ENCODE data around the gene WDR86.
A peak's percentile ranks its signal among the peaks of the same experiment; 100 is the strongest.

Gene WDR86

DNA sequence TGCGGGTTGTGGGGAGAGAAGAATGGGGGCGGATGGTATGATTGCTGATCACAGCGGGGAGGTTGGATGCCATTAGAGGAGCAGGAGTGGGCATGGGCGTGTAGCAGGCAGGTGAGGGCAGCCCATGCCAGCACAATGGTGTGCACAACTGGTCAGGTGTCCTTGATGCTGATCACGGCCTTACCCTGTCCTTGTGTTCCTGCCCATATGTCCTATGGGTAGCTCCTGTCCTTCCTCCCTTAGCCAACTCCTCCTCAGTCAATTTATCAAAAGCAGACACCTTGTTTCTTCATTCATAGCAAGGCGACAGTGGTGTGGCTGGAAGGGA lies 30.7 kb downstream of the WDR86 start:
- DNase-seq (ENCODE audit: low read depth) = no peak

DNA sequence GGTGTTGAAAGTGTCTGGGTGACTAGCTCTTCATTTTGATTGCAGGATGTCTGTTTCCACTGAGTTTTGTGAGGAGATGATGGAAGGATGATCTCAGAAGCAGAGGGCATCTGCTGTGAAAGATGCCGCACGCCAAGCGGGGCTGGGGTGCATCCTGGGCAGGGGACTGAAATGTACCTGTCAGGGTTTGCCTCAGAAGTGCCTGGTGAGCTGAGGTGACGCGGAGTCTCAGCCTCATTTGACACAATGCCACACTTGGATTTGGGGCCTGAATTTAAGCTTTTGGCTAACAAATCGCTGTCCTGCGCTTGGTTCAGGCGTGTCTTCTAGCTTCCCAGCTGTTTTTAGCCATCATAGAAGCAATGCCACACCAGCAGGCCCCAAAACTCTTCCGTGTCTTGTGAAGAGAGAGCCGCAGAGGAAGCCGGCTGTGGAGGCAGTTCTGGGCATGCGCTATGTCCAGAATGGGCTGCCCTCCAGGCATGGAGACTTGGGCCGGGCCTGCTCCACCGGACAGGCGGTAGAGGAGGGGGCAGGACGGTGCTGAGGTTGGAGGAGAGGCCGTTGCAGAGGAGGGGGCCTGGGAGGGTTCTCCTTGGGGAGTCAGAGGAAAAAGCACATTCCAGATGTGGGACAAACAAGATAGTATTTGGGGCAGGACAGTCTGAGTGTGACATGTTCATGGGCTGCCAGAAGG lies 31.2 kb downstream of the WDR86 start:
- DNase-seq (ENCODE audit: low read depth) = no peak

- DNase-seq (ENCODE audit: low read depth) = no peak
Observed at GRCh38 chr7:151378011-151378410, 31.8 kb downstream of the WDR86 start.

DNA sequence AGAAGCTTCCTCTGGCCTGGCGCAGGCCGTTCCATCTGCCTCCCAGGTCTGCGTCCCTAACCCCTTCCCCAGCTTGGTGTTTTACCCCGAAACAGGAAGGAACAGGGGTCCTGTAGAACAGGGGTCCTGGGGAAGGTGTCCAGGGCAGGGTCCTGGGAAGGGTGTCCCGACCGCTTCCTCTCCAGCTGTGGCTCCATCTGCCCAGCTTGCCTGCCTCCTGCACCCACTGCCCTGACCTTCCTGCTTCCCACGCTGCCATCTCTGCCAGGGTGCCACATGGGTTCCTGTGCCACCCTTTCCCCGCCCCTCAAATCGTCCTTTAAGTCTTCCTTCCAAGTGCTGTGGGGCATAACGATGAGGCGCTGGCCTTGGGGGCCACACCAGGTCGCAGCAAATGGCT lies 32.4 kb downstream of the WDR86 start:
- no peak for DNase-seq (ENCODE audit: low read depth)

DNA sequence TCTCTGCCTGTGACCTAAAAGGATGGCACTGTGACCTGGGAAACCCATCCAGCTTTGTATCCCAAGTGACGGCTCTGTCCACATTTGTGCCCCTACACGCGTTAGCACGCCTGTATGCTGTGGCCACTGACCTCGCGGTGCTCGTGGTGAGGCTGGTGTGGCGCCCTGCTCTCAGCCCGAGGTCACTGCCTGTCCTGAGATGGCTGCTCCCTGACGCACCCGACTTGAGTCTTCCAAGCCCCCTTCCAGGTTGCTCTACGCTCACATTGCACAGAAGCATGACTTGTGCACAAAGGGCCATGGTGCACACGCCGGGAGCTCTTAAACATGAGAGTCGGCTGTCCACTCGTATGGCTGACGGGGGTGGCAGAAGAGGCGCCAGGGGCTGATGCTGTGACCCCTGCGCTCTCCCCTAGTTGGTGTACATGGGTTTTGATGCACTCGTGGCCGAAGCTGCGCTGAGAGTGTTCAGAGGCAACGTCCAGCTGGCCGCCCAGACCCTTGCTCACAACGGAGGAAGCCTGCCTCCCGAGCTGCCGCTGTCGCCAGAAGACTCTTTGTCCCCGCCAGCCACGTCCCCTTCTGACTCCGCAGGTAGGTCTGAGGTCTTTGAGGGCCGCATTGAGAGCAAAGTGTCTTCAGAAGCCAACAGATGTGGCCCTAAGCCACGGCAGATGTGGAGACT lies 33.5 kb downstream of the WDR86 start:
- DNase-seq (ENCODE audit: low read depth) = no peak

DNA sequence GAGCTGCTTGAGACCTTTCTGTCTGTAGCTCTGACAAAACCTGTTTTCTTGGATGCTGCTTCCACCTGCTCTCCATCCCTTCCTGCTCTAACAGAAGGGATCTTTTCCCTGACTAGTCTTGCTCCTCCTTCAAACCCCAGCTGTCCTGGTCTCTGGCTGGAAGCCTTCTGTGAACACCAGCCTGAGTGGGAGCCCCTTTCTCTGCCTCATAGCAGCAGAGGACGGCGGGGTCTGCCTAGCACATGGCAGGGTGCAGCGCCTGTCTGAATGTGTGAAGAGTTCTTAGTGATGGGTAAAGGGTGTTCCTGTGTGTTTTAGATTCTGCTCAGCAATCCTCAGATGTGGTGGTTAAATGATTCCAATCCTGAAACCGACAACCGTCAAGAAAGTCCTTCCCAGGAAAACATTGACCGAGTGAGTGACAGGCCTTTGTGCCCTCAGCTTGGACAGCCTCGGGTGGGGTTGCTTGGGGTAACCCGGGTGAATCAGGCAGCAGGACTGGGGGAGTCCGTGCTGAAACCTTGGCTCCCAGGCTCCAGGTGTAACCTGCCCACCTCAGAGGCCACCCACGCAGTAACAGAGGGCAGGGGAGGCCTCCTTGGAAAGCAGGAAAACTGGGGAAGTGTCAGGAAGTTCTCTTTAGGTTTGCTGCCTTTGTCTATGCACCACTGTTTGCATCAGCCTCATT lies 34.2 kb downstream of the WDR86 start:
- DNase-seq (ENCODE audit: low read depth) = no peak

DNA sequence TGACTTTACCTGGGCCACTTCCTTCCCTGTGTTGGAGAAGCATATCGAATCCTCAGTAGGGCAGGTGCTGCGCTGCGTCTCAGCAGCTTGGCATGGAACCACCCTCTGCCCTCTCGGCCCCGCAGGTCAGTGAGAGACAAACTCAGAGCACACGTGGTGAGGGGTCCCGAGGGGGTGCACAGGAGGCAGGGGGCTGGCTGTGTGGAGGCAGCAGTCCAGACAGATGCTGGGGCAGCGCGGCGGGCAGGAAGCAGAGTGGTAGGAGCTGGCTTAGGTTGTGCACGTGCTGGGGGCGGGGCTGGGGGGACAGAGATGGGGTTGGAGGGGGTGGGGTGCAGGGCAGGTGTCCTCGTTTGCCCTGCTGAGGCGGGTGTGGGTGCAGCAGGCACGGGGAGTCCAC lies 35.1 kb downstream of the WDR86 start:
- no peak for DNase-seq (ENCODE audit: low read depth)

GRCh38 chr7:151374139-151374538 lies 35.7 kb downstream of the WDR86 start:
- no peak for DNase-seq (ENCODE audit: low read depth)

GRCh38 chr7:151373599-151373998 lies 36.2 kb downstream of the WDR86 start:
- DNase-seq (ENCODE audit: low read depth) = no peak

GRCh38 chr7:151372612-151373265 lies 37.1 kb downstream of the WDR86 start:
- no peak for DNase-seq (ENCODE audit: low read depth)

DNA sequence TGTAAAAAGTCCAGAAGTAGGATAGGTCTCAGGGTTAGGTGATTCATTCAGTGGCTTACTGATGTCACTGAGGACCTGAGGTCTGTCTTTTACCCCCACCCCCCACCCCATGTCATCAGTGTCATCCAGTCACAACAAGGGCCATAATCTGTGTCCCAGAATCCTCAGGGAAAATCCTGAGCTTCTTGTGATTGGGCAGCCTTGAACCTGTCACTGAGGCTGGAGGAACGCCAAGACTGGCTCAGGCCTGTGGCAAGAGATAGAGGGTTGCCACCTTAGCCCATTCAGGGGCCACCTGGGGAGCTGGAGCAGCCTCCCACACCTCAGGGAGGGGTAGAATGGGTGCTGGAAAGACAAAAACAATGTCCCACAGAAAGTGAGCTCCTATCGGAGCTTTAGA lies 38.6 kb downstream of the WDR86 start:
- no peak for DNase-seq (ENCODE audit: low read depth)

GRCh38 chr7:151368136-151368571 lies 41.7 kb downstream of the WDR86 start:
- DNase-seq (ENCODE audit: low read depth) = peak; percentile 57

- no peak for DNase-seq (ENCODE audit: low read depth)
Observed at GRCh38 chr7:151367284-151367683, 42.6 kb downstream of the WDR86 start.

- no peak for DNase-seq (ENCODE audit: low read depth)
Observed at GRCh38 chr7:151366880-151367222, 43.0 kb downstream of the WDR86 start.

GRCh38 chr7:151366166-151366879 lies 43.5 kb downstream of the WDR86 start:
- DNase-seq (ENCODE audit: low read depth) = no peak

- DNase-seq (ENCODE audit: low read depth) = no peak
Observed at GRCh38 chr7:151363182-151363581, 46.7 kb downstream of the WDR86 start.

DNA sequence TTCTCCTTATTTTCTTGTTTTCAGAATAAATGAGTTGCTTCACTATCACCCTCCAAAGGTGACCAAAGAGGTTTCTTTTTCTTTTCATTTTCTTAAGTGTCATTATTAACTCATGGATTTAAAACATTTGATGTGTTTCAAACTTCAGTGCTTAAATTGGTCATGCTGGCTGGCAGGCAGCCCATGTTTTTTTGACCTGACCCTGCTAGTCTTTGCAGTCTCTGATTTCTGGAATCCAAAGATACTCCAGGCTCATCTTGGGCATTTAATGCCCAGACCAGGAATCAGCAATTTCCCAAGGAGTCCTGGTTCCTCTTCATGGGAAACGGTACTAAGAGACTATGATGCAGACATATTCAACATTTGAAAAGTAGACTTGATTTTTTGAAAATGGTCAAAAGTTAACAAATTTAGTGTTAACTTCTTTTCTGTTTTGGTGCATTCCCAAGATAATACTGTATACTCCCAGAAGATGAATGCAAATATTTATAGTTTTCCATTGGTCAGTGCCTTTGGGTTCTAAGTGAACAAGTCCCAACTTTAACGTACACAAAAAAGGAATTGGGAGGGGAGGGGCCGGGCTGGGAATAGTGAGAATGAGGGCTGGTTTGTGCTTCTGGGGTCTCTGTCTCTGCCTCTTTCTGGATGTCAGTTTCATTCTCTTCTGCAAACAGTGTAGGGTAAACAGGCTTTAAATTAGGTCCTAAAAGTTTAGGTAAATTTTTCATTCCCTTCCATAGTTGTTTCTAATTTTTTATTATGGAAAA lies 48.5 kb downstream of the WDR86 start:
- DNase-seq (ENCODE audit: low read depth) = no peak

GRCh38 chr7:151352512-151352911 lies 57.3 kb downstream of the WDR86 start:
- no peak for DNase-seq (ENCODE audit: low read depth)

- peak; percentile 17 for DNase-seq (ENCODE audit: low read depth)
Observed at GRCh38 chr7:151351967-151352366, 57.9 kb downstream of the WDR86 start.

DNA sequence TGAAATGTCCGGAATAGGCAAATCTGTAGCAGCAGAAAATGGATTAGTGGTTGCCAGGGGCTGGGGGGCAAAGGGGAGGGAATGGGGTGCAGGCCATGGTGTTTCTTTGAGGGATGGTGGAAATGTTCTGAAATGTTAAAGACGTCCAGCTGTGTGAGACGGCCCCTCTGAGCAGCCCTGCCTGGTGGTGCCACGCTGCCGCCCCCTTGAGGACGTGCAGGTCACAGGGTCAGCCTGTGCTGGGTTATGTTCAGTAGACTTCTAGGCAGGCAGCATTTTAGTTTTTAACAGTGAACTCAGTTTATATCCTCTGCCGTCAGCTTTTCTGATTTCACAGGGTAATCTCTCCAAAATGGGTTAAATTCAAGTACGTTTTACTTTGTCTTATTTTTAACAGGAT lies 58.8 kb downstream of the WDR86 start:
- DNase-seq (ENCODE audit: low read depth) = peak; percentile 18

DNA sequence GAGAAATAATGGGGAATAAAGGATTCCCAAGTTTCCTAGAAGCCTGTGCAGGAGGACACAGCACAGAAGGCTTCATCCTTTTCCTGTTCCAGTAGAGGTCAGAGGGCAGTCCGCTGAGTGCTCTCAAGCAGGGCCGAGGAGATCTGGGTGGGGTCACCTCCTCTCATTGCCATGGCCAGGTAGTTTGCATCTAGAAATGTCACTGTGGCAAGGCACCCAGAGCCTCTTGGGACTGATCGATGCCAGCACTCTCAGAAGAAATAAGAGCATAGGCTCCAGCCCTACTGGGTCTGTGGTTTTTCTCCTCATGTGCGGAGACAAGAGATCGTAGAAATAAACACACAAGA lies 60.4 kb downstream of the WDR86 start:
- no peak for DNase-seq (ENCODE audit: low read depth)

DNA sequence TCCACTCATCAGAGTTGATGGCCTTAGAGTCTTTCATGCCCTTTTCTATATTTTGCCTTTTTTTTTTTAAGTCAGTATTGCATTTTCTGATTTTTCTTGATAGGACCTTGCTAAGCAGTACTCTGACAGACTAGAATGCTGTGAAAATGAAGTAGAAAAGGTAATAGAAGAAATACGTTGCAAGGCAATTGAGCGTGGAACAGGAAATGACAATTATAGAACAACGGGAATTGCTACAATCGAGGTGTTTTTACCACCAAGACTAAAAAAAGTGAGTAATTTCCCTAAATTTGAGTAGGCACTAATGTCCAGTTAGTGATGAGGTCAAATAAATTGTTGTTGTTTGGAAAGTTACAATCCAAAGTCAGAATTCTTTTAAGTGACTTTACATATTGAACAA lies 60.9 kb downstream of the WDR86 start:
- no peak for DNase-seq (ENCODE audit: low read depth)
